ENCODE results near the gene TDRD5.

DNA sequence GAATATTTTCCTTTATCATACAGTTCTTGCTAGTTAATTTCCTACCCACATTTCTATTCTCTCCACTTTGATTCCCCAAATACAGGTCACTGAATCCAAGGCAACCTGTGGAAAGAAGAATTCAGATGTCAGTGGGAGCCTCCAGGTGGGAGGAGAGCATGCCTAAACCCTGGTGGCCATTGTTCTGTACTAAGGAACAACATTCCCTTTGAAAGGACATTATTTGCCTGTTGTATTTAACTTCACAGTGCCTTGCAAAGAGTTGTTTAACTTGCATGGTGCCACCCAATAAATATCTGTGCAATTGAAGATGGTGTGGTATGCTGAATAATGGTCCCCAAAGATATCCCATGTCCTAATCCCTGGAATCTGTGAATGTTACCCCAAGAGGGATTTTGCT is 37.2 kb upstream of the TDRD5 start:
- TF ChIP-seq, protein P1, sequence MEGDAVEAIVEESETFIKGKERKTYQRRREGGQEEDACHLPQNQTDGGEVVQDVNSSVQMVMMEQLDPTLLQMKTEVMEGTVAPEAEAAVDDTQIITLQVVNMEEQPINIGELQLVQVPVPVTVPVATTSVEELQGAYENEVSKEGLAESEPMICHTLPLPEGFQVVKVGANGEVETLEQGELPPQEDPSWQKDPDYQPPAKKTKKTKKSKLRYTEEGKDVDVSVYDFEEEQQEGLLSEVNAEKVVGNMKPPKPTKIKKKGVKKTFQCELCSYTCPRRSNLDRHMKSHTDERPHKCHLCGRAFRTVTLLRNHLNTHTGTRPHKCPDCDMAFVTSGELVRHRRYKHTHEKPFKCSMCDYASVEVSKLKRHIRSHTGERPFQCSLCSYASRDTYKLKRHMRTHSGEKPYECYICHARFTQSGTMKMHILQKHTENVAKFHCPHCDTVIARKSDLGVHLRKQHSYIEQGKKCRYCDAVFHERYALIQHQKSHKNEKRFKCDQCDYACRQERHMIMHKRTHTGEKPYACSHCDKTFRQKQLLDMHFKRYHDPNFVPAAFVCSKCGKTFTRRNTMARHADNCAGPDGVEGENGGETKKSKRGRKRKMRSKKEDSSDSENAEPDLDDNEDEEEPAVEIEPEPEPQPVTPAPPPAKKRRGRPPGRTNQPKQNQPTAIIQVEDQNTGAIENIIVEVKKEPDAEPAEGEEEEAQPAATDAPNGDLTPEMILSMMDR (IDR thresholded peaks at IDR 0.05) = no peak
- TF ChIP-seq EP300 (IDR thresholded peaks at IDR 0.05) (no peak), POLR2A (IDR thresholded peaks at IDR 0.05) (no peak), POLR2AphosphoS5 (IDR thresholded peaks at IDR 0.05) (no peak)
